Astrocyte (in vitro differentiated cells and primary cell): ENCODE data around the gene SLC22A7. TPM values are rescaled to one million over a fixed set of nuclear protein-coding genes. Genes with fewer than 3 reads are reported as not detected.
A peak's percentile ranks its signal among the peaks of the same experiment; 100 is the strongest.

Experiments used
- DNase-seq: peaks from one replicate; pipeline ENCODE4 v3.0.0-alpha.2; 2010; ENCODE audit warnings: low read depth
- FAIRE-seq: peaks from 2 replicates; lab custom pipeline; 2011; peaks lifted over from hg19 to GRCh38; lab: Jason Lieb, UNC
- H2AFZ ChIP-seq: 2 replicates; pipeline ENCODE4 v1.6.0; 2012; ENCODE audit warnings: low read depth, low read length, inconsistent platforms
- H3K27ac ChIP-seq: 2 replicates; pipeline ENCODE4 v1.5.1; 2011; ENCODE audit warnings: low read depth, low read length, inconsistent platforms
- H3K27me3 ChIP-seq: 2 replicates; pipeline ENCODE4 v1.6.0; 2011; ENCODE audit warnings: low read length, inconsistent platforms; ENCODE audit not compliant: insufficient read depth
- H3K36me3 ChIP-seq: 2 replicates; pipeline ENCODE4 v1.5.1; 2011; ENCODE audit warnings: low read length, inconsistent platforms; ENCODE audit not compliant: insufficient read depth
- H3K4me1 ChIP-seq: 2 replicates; pipeline ENCODE4 v1.5.1; 2011; ENCODE audit warnings: low read length, inconsistent platforms; ENCODE audit not compliant: insufficient read depth
- H3K4me2 ChIP-seq: 2 replicates; pipeline ENCODE4 v1.6.0; 2012; ENCODE audit warnings: low read length, inconsistent platforms
- H3K4me3 ChIP-seq: 2 replicates; pipeline ENCODE4 v1.5.1; 2011; ENCODE audit warnings: low read depth, mild to moderate bottlenecking, low read length, inconsistent platforms; ENCODE audit not compliant: insufficient read depth
- H3K79me2 ChIP-seq: 2 replicates; pipeline ENCODE4 v1.6.0; 2012; ENCODE audit warnings: mild to moderate bottlenecking, low read length, inconsistent platforms; ENCODE audit not compliant: insufficient read depth
- H3K9ac ChIP-seq: 2 replicates; pipeline ENCODE4 v1.6.0; 2012; ENCODE audit warnings: mild to moderate bottlenecking, low read length, inconsistent platforms
- H3K9me3 ChIP-seq: 2 replicates; pipeline ENCODE4 v1.5.1; 2012; ENCODE audit warnings: low read depth, mild to moderate bottlenecking, low read length, inconsistent platforms; ENCODE audit not compliant: insufficient read depth
- H4K20me1 ChIP-seq: 2 replicates; pipeline ENCODE4 v1.6.0; 2012; ENCODE audit warnings: low read length, inconsistent platforms; ENCODE audit not compliant: insufficient read depth
- H3K27ac Mint-ChIP-seq: one replicate; pipeline ENCODE4 v1.8.0; 2021; ENCODE audit warnings: mild to moderate bottlenecking, mixed read lengths; ENCODE audit not compliant: unreplicated experiment
- H3K27me3 Mint-ChIP-seq: one replicate; pipeline ENCODE4 v1.8.0; 2021; ENCODE audit warnings: low read depth, mixed read lengths; ENCODE audit not compliant: unreplicated experiment
- H3K36me3 Mint-ChIP-seq: one replicate; pipeline ENCODE4 v1.8.0; 2021; ENCODE audit warnings: low read depth, mixed read lengths; ENCODE audit not compliant: unreplicated experiment
- H3K4me1 Mint-ChIP-seq: one replicate; pipeline ENCODE4 v1.8.0; 2021; ENCODE audit warnings: low read depth, mixed read lengths; ENCODE audit not compliant: unreplicated experiment
- H3K4me3 Mint-ChIP-seq: one replicate; pipeline ENCODE4 v1.8.0; 2021; ENCODE audit warnings: mild to moderate bottlenecking, moderate library complexity, mixed read lengths; ENCODE audit not compliant: unreplicated experiment
- H3K9me3 Mint-ChIP-seq: one replicate; pipeline ENCODE4 v1.8.0; 2021; ENCODE audit warnings: mild to moderate bottlenecking, mixed read lengths; ENCODE audit not compliant: unreplicated experiment
- EZH2 ChIP-seq: IDR thresholded peaks from 2 replicates; pipeline ENCODE4 v1.6.1; 2012; ENCODE audit warnings: mild to moderate bottlenecking, low read length, inconsistent platforms; ENCODE audit not compliant: insufficient read depth
- total RNA-seq: library from RNA; stranded (reverse); gene quantifications from 2 replicates; pipeline ENCODE4 v1.2.1, GENCODE V29; 2021
- TF ChIP-seq, protein P1 (sequence below): IDR thresholded peaks from 2 replicates; pipeline ENCODE4 v1.5.1; 2011; ENCODE audit warnings: low read depth, mild to moderate bottlenecking, inconsistent platforms, low read length, moderate library complexity; ENCODE audit not compliant: insufficient read depth

The SLC22A7 gene
- total RNA-seq, 1 donor from 2014 or later, result not detected

GRCh38 chr6:43255408-43256054, 42.5 kb upstream of the SLC22A7 start:
- DNase-seq (no peak), FAIRE-seq (no peak)
- no peak overlapping the region for H3K27ac ChIP-seq
- TF ChIP-seq EZH2, result no peak
- TF ChIP-seq, protein P1, sequence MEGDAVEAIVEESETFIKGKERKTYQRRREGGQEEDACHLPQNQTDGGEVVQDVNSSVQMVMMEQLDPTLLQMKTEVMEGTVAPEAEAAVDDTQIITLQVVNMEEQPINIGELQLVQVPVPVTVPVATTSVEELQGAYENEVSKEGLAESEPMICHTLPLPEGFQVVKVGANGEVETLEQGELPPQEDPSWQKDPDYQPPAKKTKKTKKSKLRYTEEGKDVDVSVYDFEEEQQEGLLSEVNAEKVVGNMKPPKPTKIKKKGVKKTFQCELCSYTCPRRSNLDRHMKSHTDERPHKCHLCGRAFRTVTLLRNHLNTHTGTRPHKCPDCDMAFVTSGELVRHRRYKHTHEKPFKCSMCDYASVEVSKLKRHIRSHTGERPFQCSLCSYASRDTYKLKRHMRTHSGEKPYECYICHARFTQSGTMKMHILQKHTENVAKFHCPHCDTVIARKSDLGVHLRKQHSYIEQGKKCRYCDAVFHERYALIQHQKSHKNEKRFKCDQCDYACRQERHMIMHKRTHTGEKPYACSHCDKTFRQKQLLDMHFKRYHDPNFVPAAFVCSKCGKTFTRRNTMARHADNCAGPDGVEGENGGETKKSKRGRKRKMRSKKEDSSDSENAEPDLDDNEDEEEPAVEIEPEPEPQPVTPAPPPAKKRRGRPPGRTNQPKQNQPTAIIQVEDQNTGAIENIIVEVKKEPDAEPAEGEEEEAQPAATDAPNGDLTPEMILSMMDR, result no peak
- Mint-ChIP-seq H3K27me3 (peaks cover 59% of the 10 kb centered on the region), H3K4me3 (no peak overlapping the region), H3K4me1 (no peaks in the 10 kb centered on the region), H3K27ac (peak overlapping the region; percentile 18), H3K9me3 (peaks cover 2% of the 10 kb centered on the region), H3K36me3 (no peaks in the 10 kb centered on the region)
- no peaks in the 10 kb centered on the region for H3K79me2 ChIP-seq
- H3K36me3 ChIP-seq, result no peaks in the 10 kb centered on the region
- no peak overlapping the region for H2AFZ ChIP-seq
- H3K4me3 ChIP-seq, result no peak overlapping the region
- H3K9me3 ChIP-seq, result no peaks in the 10 kb centered on the region
- H3K4me1 ChIP-seq, result no peaks in the 10 kb centered on the region
- H4K20me1 ChIP-seq, result no peaks in the 10 kb centered on the region
- no peak overlapping the region for H3K9ac ChIP-seq
- peaks cover 18% of the 10 kb centered on the region for H3K27me3 ChIP-seq
- H3K4me2 ChIP-seq, result no peak overlapping the region

- Histone ChIP-seq H3K9ac (no peak overlapping the region), H3K4me1 (no peaks in the 10 kb centered on the region), H3K79me2 (no peaks in the 10 kb centered on the region), H4K20me1 (no peaks in the 10 kb centered on the region), H3K27ac (no peak overlapping the region), H3K4me2 (no peak overlapping the region), H3K4me3 (no peak overlapping the region), H3K27me3 (peaks cover 5% of the 10 kb centered on the region), H3K36me3 (no peaks in the 10 kb centered on the region), H3K9me3 (no peaks in the 10 kb centered on the region), H2AFZ (no peak overlapping the region)
- H3K4me3 Mint-ChIP-seq, result no peak overlapping the region
- no peak for TF ChIP-seq EZH2
- TF ChIP-seq, protein P1, result no peak
- DNase-seq, result no peak
- peaks cover 48% of the 10 kb centered on the region for H3K27me3 Mint-ChIP-seq
- no peaks in the 10 kb centered on the region for H3K4me1 Mint-ChIP-seq
- no peak for FAIRE-seq
- H3K36me3 Mint-ChIP-seq, result no peaks in the 10 kb centered on the region
- H3K9me3 Mint-ChIP-seq, result peaks cover 2% of the 10 kb centered on the region
- no peak overlapping the region for H3K27ac Mint-ChIP-seq
Measured at GRCh38 chr6:43256670-43257366, 41.2 kb upstream of the SLC22A7 start.
